LNCAP (cell line): ENCODE measurements around the gene CLRN3.

ENCODE experiments used
- CTCF ChIP-seq: fragments of 450-650 bp; IDR thresholded peaks from 2 replicates; pipeline ENCODE4 v1.5.1; 2017; ENCODE audit warnings: mild to moderate bottlenecking

Gene CLRN3

DNA sequence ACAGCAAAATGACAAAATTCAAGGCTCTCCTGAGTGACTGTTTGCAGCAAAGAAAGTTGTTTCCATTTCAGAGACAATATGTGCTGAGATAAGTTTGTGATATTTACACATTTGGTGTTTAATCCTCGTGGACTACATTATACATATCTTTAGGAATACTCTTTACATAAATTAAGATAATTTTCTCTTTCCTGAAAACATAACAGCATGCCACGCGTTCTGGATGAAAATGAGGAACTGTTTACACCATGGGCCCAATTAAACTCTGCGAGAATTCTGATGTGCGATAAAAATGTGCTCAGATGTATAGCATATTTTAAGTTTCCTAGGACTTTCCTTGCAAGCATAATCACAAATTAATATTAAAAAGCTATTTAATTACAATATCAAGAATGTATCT is 40.5 kb upstream of the CLRN3 start:
- no peak for TF ChIP-seq CTCF

GRCh38 chr10:127932521-127933270 is 40.0 kb upstream of the CLRN3 start:
- no peak for TF ChIP-seq CTCF

DNA sequence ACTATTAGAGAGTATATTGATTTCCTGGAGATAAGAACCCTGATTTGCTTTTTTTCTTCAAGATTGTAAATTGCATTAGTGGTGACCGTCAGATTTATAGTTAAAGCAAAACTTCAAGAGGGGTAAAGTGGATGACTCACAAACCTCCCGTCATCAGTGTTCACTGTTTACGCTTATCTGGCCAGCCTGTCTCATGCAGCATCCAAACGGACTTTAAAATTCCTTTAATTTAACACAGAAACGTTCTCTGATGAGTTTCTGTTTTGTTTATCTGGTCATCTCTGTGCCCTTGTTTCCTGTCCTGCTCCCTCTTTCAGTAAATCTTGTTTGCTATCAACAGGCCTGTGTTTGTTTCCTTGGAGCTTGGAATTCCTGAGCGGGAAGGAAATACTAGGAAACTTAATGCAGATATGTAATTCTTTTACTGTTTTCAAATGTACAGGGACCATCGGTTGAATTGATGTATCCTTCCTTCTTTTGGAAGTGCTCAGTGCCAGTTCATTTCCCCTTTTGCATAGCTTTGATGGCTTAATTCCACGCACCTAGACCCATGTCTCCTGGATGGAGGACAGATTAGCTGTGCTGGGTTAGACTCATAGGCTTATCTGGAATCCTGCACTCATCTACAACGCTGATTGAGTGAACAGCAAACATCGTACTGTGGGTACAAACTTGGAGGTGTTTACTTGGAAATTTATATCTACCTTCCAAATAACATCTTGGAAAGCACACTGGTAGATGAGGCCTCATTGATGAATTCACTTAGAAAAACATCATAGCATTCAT is 35.5 kb upstream of the CLRN3 start:
- no peak for TF ChIP-seq CTCF

DNA sequence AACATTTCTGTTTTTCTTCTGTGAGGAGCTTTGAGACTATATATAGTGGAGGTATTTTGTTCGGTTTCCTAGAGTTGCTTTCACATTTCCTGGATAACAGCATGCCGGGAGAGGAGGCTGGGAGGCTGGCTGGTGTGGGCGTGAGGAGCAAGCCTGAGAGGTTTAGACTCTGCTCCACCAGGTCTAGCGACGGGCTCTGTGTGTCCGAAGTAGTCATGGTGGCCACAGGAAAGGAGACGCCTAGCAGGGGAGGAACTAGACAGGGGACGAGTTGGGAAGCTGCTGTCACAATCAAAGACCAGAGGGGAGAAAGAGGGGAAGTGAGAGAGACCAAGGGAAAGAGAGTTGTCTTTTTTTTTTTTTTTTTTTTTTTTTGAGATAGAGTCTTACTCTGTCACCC is 33.7 kb upstream of the CLRN3 start:
- TF ChIP-seq CTCF = no peak

GRCh38 chr10:127925471-127926207 is 32.9 kb upstream of the CLRN3 start:
- TF ChIP-seq CTCF = no peak

DNA sequence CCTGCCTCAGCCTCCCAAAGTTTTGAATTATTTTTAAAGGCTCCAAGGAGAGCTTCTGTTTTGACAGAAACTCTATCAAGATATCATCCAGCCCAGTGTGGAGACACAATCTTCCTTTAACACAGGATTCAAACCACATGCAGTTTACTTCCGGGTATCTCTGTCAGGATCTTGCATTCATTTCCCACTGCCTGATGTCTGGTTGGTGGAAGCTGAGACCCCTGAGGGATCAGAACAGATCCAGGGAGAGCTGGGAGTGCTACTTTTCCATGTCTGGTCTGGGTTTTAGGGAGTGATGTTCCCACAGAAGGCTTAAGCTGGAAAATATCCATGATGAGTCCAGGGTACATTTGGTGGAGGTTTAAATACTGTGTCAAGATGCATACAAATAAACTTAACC is 30.9 kb upstream of the CLRN3 start:
- TF ChIP-seq CTCF = no peak

DNA sequence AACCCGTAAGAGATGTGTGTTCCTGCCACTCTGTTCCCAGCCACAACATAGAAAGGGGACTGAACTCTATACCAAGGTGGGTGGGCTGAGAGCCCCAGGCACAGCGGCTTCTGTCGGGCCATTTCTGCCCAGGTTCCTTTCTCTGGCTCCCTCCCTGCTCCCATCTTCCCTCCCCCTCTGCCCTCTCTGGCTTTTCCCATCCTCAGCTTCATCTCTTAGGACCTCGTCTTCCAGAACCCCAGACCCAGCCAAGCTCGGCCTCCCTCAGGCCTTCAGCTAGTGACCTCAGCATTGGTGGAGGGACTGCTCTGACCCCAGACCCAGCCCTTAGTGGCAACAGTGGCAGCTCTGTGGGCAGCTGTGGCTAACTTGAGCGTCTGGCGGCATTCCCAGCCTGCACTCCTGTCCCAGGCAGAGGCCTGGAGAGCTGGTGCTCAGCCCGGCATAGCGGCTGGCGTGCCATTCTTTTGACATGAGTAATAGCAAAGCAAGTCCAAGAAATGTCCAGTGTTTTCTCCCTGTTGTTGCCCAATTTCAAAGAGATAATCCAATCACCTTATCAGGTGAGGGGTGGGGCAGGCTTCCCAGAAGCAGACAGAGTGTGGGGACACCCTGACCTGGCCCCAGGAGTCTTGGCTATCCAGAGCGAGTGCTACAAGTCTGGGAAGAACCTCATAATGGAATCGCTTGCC is 30.1 kb upstream of the CLRN3 start:
- TF ChIP-seq CTCF = no peak
